Peyer's patch (tissue), 4 donors: ENCODE measurements around the gene RCOR2. TPM values are rescaled to one million over a fixed set of nuclear protein-coding genes. Genes with fewer than 3 reads are reported as not detected.

Experiments
- DNase-seq, 3 donors: peaks; one replicate each; pipeline ENCODE4 v3.0.0-alpha.2; 2017 to 2019
- H3K27ac ChIP-seq, 4 donors: fragments of 200-600 bp; sonication (generic); one replicate each; pipeline ENCODE4 v1.5.1; 2016 to 2019
- H3K27me3 ChIP-seq, 2 donors: fragments of 200-600 bp; sonication (generic); one replicate each; pipeline ENCODE4 v1.5.1; 2019
- H3K36me3 ChIP-seq, 3 donors: fragments of 200-600 bp; sonication (generic); one replicate each; pipeline ENCODE4 v1.5.1; 2016 to 2019
- H3K4me1 ChIP-seq, 4 donors: fragments of 200-600 bp; sonication (generic); one replicate each; pipeline ENCODE4 v1.5.1; 2016 to 2019
- H3K4me3 ChIP-seq, 4 donors: fragments of 200-600 bp; sonication (generic); 1 replicate in 3 of 4; 2 replicates in 1 of 4; pipeline ENCODE4 v1.5.1; 2016 to 2019; ENCODE audit warnings: mild to moderate bottlenecking in 1 of 4
- H3K9me3 ChIP-seq, 4 donors: fragments of 200-600 bp; sonication (generic); one replicate each; pipeline ENCODE4 v1.5.1; 2016 to 2019; ENCODE audit warnings: mild to moderate bottlenecking in 1 of 4
- POLR2A ChIP-seq, 2 donors: fragments of 450-650 bp; IDR thresholded peaks; one replicate each; pipeline ENCODE4 v1.5.1; 2017; ENCODE audit warnings: antibody characterized with exemption in 2 of 2, mild to moderate bottlenecking in 2 of 2, moderate library complexity in 2 of 2
- total RNA-seq, 4 donors: library from RNA; depleted of rRNA; stranded (reverse); fragments of >200 nt; gene quantifications; one replicate each; pipeline ENCODE4 v1.1.0, GENCODE V29; 2016
- TF ChIP-seq, protein P1 (sequence below), 6 experiments: fragments of 450-650 bp in 4 of 6; fragments of 200-600 bp in 2 of 6; sonication (generic) in 1 of 6; IDR thresholded peaks; one replicate each; pipeline ENCODE4 v1.5.1; 2017 to 2019; ENCODE audit warnings: antibody characterized with exemption in 6 of 6, mild to moderate bottlenecking in 3 of 6, moderate library complexity in 1 of 6

RCOR2 gene
- total RNA-seq, 4 donors from 2014 or later = 0.57 to 0.67 TPM; not detected in 2

DNA sequence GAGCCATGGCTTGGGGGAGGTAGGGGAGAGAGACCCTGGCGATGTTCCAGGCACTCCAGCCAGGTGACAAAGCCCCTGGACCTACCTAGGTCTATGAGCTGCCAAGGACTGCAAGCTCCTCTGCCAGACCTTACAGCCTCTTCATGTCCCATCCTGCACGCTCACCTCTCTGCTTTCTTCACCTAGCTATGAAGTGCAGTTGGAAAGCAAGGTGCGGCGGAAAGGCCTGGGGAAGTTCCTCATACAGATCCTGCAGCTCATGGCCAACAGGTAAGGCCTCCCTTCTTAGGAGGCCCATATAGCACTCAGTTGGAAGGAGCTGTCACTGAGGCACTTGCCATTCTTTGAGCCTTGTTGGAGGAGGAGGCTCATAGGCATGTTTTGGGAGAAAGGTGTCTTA is 35.6 kb upstream of the RCOR2 start:
- H3K27me3 ChIP-seq = no peaks in the 10 kb centered on the region
- DNase-seq = no peak
- H3K27ac ChIP-seq = peak overlapping the region in 2 of 4 donors; percentile 16 to 55
- H3K4me3 ChIP-seq = no peak overlapping the region
- no peak for TF ChIP-seq POLR2A (IDR thresholded peaks at IDR 0.05)
- TF ChIP-seq, protein P1, sequence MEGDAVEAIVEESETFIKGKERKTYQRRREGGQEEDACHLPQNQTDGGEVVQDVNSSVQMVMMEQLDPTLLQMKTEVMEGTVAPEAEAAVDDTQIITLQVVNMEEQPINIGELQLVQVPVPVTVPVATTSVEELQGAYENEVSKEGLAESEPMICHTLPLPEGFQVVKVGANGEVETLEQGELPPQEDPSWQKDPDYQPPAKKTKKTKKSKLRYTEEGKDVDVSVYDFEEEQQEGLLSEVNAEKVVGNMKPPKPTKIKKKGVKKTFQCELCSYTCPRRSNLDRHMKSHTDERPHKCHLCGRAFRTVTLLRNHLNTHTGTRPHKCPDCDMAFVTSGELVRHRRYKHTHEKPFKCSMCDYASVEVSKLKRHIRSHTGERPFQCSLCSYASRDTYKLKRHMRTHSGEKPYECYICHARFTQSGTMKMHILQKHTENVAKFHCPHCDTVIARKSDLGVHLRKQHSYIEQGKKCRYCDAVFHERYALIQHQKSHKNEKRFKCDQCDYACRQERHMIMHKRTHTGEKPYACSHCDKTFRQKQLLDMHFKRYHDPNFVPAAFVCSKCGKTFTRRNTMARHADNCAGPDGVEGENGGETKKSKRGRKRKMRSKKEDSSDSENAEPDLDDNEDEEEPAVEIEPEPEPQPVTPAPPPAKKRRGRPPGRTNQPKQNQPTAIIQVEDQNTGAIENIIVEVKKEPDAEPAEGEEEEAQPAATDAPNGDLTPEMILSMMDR (IDR thresholded peaks at IDR 0.05) = no peak
- H3K4me1 ChIP-seq = peaks cover 0 to 4% (median 0%) of the 10 kb centered on the region in 4 donors
- H3K9me3 ChIP-seq = no peaks in the 10 kb centered on the region
- peaks cover 0 to 52% (median 0%) of the 10 kb centered on the region in 3 donors for H3K36me3 ChIP-seq

DNA sequence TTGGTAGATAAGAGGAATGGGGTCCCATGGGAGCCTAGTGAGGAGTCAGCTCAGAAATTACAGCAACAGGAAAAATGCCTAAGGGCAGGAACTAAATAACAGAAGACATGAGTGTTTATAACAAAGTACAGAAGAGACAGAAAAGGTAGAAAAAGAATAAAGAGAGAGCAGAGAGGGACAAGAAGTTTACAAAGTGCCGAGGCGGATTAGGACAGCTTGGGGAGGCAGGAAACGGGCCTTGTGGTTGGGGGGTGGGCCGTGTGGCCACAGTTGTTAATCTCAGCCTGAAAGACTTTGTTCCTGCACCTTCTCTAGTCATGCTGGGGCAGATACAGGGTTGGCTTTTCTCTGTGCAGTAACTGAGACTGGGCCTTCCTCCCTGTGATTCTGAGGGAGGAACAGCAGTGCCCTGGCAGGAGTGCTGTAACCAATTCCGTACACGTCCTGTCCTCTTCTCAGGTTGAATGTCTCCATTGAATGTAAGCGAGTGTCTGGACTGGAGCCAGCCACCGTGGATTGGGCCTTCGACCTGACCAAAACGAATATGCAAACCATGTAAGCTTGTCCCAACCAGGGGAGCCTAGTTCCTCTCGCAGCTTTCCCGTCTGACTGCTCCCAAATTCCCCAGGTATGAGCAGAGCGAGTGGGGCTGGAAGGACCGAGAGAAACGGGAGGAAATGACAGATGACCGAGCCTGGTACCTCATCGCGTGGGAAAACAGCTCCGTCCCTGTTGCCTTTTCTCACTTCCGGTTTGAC is 35.0 kb upstream of the RCOR2 start:
- H3K27me3 ChIP-seq = no peaks in the 10 kb centered on the region
- peak overlapping the region in 2 of 4 donors; percentile 16 to 55 for H3K27ac ChIP-seq
- H3K4me3 ChIP-seq = no peak overlapping the region
- DNase-seq = peak in 2 of 3 donors; percentile 55 to 68
- no peak for TF ChIP-seq POLR2A (IDR thresholded peaks at IDR 0.05)
- TF ChIP-seq, protein P1 (IDR thresholded peaks at IDR 0.05) = no peak
- H3K4me1 ChIP-seq = peaks cover 0 to 4% (median 0%) of the 10 kb centered on the region in 4 donors
- H3K9me3 ChIP-seq = no peaks in the 10 kb centered on the region
- peaks cover 0 to 58% (median 0%) of the 10 kb centered on the region in 3 donors for H3K36me3 ChIP-seq

DNA sequence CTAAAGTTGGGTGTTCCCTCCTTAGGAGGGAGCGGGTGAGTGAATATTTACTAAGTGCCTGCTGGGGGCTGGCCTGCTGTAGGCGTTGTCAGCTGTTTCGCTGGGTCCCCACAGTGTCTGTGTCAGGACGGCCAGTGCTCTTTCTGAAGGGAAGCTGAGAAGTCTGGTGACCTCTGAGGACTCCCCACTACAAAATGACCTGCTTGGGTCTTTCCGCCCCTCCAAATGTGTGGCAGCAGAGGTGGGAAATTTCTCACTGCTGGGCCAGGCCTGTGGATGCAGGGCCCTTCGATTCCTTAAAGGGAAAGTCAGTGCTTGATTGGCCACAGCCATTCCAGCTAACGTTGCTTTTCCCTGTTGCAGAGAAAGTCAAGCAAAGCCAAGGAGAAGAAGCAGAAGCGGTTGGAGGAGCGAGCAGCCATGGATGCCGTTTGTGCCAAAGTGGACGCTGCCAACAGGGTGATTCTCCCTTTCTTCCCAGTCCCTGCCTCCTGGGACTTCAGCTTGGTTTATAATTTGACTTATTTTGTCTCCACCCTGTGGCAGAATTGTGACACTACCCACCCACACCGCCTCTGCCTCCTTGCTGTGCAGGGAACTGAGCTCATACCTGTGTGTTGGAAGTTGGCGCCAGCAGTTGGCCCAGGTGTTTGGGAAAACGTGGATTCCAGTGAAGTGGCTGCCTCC is 28.7 kb upstream of the RCOR2 start:
- DNase-seq = peak; percentile 34 to 81 (median 72)
- H3K4me1 ChIP-seq = peaks cover 0 to 35% (median 2%) of the 10 kb centered on the region in 4 donors
- H3K27ac ChIP-seq = peak overlapping the region in 3 of 4 donors; percentile 5 to 49 (median 47)
- no peaks in the 10 kb centered on the region for H3K9me3 ChIP-seq
- H3K4me3 ChIP-seq = no peak overlapping the region
- peaks cover 0 to 33% (median 0%) of the 10 kb centered on the region in 3 donors for H3K36me3 ChIP-seq
- H3K27me3 ChIP-seq = no peaks in the 10 kb centered on the region
- TF ChIP-seq, protein P1 (IDR thresholded peaks at IDR 0.05) = peak; percentile 64 to 86 (median 76)
- TF ChIP-seq POLR2A (IDR thresholded peaks at IDR 0.05) = no peak

DNA sequence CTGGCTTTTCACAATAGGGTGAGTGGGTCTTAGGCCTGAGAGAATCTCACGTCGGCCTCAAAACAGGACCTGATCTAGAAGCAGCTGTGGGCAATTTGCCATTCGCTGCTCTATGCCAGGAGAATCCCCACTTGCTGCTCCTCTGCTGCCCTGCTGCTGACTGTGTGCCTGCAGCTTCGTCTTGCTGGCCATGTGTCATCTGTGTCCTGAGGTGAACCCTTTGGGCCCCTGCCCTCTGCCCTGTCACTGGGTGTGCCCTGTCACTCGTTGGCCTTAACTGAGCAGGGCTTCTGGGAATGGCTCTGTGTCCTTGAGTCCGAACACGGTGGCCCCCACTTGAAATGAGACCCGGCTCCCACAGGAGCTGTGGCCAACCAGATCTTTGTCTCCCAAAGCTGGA is 28.0 kb upstream of the RCOR2 start:
- peaks cover 0 to 39% (median 2%) of the 10 kb centered on the region in 4 donors for H3K4me1 ChIP-seq

DNA sequence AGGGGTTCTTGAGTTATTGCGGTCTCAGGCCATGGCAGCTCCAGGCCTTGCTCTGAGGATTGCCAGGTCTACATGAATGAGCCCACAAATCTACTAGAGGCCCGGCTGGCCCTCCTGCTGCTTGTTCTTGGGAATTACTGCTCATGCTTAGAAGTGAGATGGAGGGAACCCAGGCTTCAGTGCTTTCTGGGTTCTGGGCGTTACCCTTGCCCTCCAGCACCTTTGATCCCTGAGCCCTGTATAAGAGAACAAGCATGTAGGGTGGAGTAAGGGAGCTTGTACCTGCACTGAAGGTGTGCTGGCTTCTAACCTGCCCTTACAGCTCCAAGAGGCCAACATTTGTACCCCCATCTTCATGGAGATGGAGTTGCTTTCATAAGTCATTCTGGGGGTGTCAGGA is 25.8 kb upstream of the RCOR2 start:
- peak overlapping the region in 2 of 4 donors; percentile 32 to 71 for H3K27ac ChIP-seq
- H3K27me3 ChIP-seq = no peaks in the 10 kb centered on the region
- peaks cover 0 to 44% (median 2%) of the 10 kb centered on the region in 4 donors for H3K4me1 ChIP-seq
- TF ChIP-seq POLR2A (IDR thresholded peaks at IDR 0.05) = peak in 1 of 2 donors; percentile 12
- TF ChIP-seq, protein P1 (IDR thresholded peaks at IDR 0.05) = peak in 1 of 6 experiments; percentile 7
- no peak overlapping the region for H3K4me3 ChIP-seq
- no peaks in the 10 kb centered on the region for H3K9me3 ChIP-seq
- peaks cover 0 to 18% (median 0%) of the 10 kb centered on the region in 3 donors for H3K36me3 ChIP-seq
- peak in 2 of 3 donors; percentile 59 to 68 for DNase-seq

More for the DNA sequence above, 28.0 kb upstream of the RCOR2 start:
- peak in 2 of 3 donors; percentile 75 to 76 for DNase-seq
- Histone ChIP-seq H3K27me3 (no peaks in the 10 kb centered on the region), H3K4me3 (no peak overlapping the region), H3K27ac (peak overlapping the region in 3 of 4 donors; percentile 5 to 49 (median 47)), H3K9me3 (no peaks in the 10 kb centered on the region), H3K36me3 (peaks cover 0 to 26% (median 0%) of the 10 kb centered on the region in 3 donors)
- no peak for TF ChIP-seq POLR2A (IDR thresholded peaks at IDR 0.05)
- TF ChIP-seq, protein P1 (IDR thresholded peaks at IDR 0.05) = no peak
